Midbrain (tissue), 1 donor: Measurements from ENCODE around the gene HEATR1.
"Not testable (repeated sequence)": the region's sequence is repeated elsewhere in the genome, so short reads cannot be mapped to it uniquely, and the experiment has no call there.

Experiments
- DNase-seq: peaks from one replicate; lab custom pipeline; 2025; lab: John Stamatoyannopoulos, UW

Gene HEATR1

GRCh38 chr1:236509647-236510401 is 94.5 kb downstream of the HEATR1 start:
- DNase-seq: no peak

- DNase-seq: no peak
Measured at GRCh38 chr1:236509203-236509602, 95.1 kb downstream of the HEATR1 start.

GRCh38 chr1:236508593-236509027 is 95.7 kb downstream of the HEATR1 start:
- no peak for DNase-seq

GRCh38 chr1:236507022-236507700 is 97.2 kb downstream of the HEATR1 start:
- DNase-seq: no peak

GRCh38 chr1:236504338-236504737 is 100.0 kb downstream of the HEATR1 start:
- not testable (repeated sequence) for DNase-seq

- DNase-seq: peak; percentile 28
Measured at GRCh38 chr1:236502972-236503639, 101.2 kb downstream of the HEATR1 start.

- no peak for DNase-seq
Measured at GRCh38 chr1:236502579-236502971, 101.7 kb downstream of the HEATR1 start.

GRCh38 chr1:236501093-236501492 is 103.2 kb downstream of the HEATR1 start:
- no peak for DNase-seq
